Measurements from ENCODE around the gene CD3G. TPM values are rescaled to one million over a fixed set of nuclear protein-coding genes. Genes with fewer than 3 reads are reported as not detected.

The CD3G gene
- total and polyA plus RNA-seq, 9 of the 15 experiments (the other 6 are each of a cell fraction or from before 2014, with no cell fraction given): 0.30 to 1.7 (median 0.47) TPM

DNA sequence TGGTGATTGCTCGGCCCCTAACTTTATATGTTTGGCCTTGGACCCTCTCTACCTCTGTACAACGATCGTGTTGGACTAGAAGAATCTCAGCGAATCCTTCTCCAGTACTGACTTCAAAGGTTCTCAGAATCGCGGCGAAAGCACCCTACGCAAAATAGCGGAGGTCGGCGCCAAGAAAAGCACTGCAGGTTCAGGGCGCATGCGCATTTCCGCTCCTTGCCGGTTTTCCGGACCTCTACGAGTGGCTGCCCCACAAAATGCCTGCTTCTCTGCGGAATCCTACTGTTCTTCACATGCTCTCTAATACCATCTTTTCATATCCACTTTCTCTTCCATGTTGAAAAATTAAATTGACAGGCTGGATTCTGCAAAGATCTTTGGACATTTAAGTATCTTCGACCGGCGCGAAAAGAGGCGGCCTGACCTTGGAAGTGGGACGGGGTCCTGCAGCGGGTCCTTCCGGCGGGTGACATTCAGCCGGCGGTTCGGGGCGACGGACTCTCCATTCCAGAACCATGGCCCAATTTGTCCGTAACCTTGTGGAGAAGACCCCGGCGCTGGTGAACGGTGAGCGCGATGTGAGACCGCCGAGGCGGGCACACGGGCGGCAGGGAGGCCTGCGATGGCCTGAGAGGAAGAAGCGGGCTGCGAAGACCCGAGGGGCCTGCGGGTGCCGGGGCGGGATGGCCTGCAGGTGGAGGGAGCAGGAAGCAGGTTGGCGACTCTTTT, 57.2 kb downstream of the CD3G start, which contains the start of gene ATP5MG (continued):
- TF ChIP-seq, protein P1, sequence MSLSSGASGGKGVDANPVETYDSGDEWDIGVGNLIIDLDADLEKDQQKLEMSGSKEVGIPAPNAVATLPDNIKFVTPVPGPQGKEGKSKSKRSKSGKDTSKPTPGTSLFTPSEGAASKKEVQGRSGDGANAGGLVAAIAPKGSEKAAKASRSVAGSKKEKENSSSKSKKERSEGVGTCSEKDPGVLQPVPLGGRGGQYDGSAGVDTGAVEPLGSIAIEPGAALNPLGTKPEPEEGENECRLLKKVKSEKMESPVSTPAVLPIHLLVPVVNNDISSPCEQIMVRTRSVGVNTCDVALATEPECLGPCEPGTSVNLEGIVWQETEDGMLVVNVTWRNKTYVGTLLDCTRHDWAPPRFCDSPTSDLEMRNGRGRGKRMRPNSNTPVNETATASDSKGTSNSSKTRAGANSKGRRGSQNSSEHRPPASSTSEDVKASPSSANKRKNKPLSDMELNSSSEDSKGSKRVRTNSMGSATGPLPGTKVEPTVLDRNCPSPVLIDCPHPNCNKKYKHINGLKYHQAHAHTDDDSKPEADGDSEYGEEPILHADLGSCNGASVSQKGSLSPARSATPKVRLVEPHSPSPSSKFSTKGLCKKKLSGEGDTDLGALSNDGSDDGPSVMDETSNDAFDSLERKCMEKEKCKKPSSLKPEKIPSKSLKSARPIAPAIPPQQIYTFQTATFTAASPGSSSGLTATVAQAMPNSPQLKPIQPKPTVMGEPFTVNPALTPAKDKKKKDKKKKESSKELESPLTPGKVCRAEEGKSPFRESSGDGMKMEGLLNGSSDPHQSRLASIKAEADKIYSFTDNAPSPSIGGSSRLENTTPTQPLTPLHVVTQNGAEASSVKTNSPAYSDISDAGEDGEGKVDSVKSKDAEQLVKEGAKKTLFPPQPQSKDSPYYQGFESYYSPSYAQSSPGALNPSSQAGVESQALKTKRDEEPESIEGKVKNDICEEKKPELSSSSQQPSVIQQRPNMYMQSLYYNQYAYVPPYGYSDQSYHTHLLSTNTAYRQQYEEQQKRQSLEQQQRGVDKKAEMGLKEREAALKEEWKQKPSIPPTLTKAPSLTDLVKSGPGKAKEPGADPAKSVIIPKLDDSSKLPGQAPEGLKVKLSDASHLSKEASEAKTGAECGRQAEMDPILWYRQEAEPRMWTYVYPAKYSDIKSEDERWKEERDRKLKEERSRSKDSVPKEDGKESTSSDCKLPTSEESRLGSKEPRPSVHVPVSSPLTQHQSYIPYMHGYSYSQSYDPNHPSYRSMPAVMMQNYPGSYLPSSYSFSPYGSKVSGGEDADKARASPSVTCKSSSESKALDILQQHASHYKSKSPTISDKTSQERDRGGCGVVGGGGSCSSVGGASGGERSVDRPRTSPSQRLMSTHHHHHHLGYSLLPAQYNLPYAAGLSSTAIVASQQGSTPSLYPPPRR (CRISPR knock-in tag; IDR thresholded peaks at IDR 0.05; ENCODE audit: borderline replicate concordance): no peak
- TF ChIP-seq EGR1 (conservative IDR thresholded peaks at IDR 0.05): 0 out of 2 replicates have a peak, but pooled peaks have one; percentile 9
- peak; percentile 95 for TF ChIP-seq SAP30 (IDR thresholded peaks at IDR 0.05; ENCODE audit: borderline replicate concordance, insufficient read depth, low read depth, low read length, poor library complexity, severe bottlenecking)
- no peak; a peak in 1 of 4 replicates for TF ChIP-seq TEAD1 (CRISPR knock-in tag; IDR thresholded peaks at IDR 0.05)
- no peak for TF ChIP-seq NR1H2 (CRISPR knock-in tag; IDR thresholded peaks at IDR 0.05)
- peak; percentile 42 for TF ChIP-seq TAF9B (IDR thresholded peaks at IDR 0.05; ENCODE audit: partially characterized antibody)
- no peak for TF ChIP-seq EHMT2 (IDR thresholded peaks at IDR 0.05)
- peak; percentile 68; the same call in 1 of the 2 replicates for TF ChIP-seq LCOR (CRISPR knock-in tag; IDR thresholded peaks at IDR 0.05)
- TF ChIP-seq, protein P2, sequence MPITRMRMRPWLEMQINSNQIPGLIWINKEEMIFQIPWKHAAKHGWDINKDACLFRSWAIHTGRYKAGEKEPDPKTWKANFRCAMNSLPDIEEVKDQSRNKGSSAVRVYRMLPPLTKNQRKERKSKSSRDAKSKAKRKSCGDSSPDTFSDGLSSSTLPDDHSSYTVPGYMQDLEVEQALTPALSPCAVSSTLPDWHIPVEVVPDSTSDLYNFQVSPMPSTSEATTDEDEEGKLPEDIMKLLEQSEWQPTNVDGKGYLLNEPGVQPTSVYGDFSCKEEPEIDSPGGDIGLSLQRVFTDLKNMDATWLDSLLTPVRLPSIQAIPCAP (CRISPR knock-in tag; IDR thresholded peaks at IDR 0.05; ENCODE audit: borderline replicate concordance): no peak
- no peak for TF ChIP-seq TEAD2 (tag; IDR thresholded peaks at IDR 0.05)
- TF ChIP-seq ESRRB (CRISPR knock-in tag; IDR thresholded peaks at IDR 0.05; ENCODE audit: borderline replicate concordance): no peak
- no peak for TF ChIP-seq ZNF551 (CRISPR knock-in tag; IDR thresholded peaks at IDR 0.05)
- no peak for TF ChIP-seq CAMTA2 (CRISPR knock-in tag; conservative IDR thresholded peaks at IDR 0.05)
- no peak for TF ChIP-seq SRSF3 (IDR thresholded peaks at IDR 0.05; ENCODE audit: insufficient read depth, low read length)
- TF ChIP-seq, protein P3, sequence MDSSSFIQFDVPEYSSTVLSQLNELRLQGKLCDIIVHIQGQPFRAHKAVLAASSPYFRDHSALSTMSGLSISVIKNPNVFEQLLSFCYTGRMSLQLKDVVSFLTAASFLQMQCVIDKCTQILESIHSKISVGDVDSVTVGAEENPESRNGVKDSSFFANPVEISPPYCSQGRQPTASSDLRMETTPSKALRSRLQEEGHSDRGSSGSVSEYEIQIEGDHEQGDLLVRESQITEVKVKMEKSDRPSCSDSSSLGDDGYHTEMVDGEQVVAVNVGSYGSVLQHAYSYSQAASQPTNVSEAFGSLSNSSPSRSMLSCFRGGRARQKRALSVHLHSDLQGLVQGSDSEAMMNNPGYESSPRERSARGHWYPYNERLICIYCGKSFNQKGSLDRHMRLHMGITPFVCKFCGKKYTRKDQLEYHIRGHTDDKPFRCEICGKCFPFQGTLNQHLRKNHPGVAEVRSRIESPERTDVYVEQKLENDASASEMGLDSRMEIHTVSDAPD (CRISPR knock-in tag; IDR thresholded peaks at IDR 0.05): no peak
- TF ChIP-seq MBD2 (IDR thresholded peaks at IDR 0.05; ENCODE audit: borderline replicate concordance, low read depth): peak; percentile 57; the same call in 1 of the 2 replicates
- TF ChIP-seq, protein P4, sequence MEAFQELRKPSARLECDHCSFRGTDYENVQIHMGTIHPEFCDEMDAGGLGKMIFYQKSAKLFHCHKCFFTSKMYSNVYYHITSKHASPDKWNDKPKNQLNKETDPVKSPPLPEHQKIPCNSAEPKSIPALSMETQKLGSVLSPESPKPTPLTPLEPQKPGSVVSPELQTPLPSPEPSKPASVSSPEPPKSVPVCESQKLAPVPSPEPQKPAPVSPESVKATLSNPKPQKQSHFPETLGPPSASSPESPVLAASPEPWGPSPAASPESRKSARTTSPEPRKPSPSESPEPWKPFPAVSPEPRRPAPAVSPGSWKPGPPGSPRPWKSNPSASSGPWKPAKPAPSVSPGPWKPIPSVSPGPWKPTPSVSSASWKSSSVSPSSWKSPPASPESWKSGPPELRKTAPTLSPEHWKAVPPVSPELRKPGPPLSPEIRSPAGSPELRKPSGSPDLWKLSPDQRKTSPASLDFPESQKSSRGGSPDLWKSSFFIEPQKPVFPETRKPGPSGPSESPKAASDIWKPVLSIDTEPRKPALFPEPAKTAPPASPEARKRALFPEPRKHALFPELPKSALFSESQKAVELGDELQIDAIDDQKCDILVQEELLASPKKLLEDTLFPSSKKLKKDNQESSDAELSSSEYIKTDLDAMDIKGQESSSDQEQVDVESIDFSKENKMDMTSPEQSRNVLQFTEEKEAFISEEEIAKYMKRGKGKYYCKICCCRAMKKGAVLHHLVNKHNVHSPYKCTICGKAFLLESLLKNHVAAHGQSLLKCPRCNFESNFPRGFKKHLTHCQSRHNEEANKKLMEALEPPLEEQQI (IDR thresholded peaks at IDR 0.05): no peak
- no peak for TF ChIP-seq SNIP1 (IDR thresholded peaks at IDR 0.05; ENCODE audit: low read depth)
